ENCODE data around the gene CA5B. TPM values are rescaled to one million over a fixed set of nuclear protein-coding genes. Genes with fewer than 3 reads are reported as not detected.
"Not testable (repeated sequence)": the region's sequence is repeated elsewhere in the genome, so short reads cannot be mapped to it uniquely, and the experiment has no call there.

CA5B gene
- total RNA-seq, 1 experiment from 2014 or later = 6.4 TPM

DNA sequence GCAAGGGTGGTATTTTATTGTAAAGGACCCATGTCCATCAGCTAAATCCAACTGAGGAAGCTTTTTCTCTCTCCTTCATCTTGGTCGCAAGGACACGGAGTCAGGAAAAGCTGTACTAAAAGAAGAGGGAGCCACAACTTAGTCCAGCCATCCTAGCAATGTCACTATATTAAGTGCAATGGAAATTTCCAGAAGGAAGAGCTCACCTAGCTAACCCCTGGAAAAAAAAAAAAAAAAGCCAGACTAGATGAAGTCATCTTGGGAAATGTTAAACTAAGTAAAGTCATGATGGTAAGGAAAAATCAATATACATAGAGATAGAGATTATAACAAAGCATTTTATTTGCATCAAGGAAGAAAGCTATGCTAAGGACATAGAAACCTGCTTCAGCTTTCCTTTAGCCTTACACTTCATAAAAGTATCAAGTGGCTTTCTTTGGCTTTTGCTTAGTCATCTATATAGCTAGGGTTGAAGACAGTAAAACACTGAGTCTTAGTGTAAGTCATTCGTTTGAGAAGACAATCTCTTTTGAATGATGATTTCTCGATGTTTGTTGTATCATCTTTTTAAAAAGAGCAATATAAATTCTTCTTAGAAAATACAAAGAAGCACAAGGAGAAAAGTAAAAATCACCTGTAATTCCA is 18.6 kb upstream of the CA5B start:
- BruUV-seq (replicated peaks) = no TSS peak
- H3K4me1 Mint-ChIP-seq (ENCODE audit: low read depth, unreplicated experiment) = peaks cover 12% of the 10 kb centered on the region
- intact Hi-C loops (cut with micrococcal nuclease; ENCODE audit: unreplicated experiment) = no loop called here
- no peak for DNase-seq
- peak overlapping the region; percentile 48 for H3K4me3 Mint-ChIP-seq (ENCODE audit: low read depth, unreplicated experiment)
- H3K27ac Mint-ChIP-seq (ENCODE audit: unreplicated experiment) = peak overlapping the region; percentile 73
- no peaks in the 10 kb centered on the region for H3K36me3 Mint-ChIP-seq (ENCODE audit: insufficient read depth, unreplicated experiment)
- TF ChIP-seq, protein P1, sequence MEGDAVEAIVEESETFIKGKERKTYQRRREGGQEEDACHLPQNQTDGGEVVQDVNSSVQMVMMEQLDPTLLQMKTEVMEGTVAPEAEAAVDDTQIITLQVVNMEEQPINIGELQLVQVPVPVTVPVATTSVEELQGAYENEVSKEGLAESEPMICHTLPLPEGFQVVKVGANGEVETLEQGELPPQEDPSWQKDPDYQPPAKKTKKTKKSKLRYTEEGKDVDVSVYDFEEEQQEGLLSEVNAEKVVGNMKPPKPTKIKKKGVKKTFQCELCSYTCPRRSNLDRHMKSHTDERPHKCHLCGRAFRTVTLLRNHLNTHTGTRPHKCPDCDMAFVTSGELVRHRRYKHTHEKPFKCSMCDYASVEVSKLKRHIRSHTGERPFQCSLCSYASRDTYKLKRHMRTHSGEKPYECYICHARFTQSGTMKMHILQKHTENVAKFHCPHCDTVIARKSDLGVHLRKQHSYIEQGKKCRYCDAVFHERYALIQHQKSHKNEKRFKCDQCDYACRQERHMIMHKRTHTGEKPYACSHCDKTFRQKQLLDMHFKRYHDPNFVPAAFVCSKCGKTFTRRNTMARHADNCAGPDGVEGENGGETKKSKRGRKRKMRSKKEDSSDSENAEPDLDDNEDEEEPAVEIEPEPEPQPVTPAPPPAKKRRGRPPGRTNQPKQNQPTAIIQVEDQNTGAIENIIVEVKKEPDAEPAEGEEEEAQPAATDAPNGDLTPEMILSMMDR (IDR thresholded peaks at IDR 0.05; ENCODE audit: unreplicated experiment) = no peak
- no peaks in the 10 kb centered on the region for H3K9me3 Mint-ChIP-seq (ENCODE audit: low read depth, unreplicated experiment)
- no peaks in the 10 kb centered on the region for H3K27me3 Mint-ChIP-seq (ENCODE audit: unreplicated experiment)
- CTCF ChIA-PET = interaction anchor here (0.7 kb wide), 2 partner anchors 9 to 408 kb away, joined by 3 read pairs; no protein-coding TSS in a partner anchor

DNA sequence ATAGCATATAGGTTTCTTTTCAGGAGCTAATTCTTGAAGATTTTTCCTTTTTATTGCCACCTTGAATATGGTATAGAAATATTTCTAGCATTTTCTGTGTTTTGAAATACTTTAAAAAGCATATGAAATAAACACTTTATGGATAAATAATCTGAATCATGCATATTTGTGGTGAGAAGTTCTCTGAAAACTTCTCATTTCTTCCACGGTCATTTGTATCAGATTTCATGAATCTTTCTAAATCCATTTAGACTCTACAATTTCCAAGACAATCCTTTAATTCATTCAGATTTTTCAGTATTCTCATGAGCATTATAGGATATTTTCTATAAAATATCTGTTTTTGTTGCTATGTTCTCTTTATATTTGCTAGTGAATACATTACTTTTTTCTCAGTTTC is 16.2 kb upstream of the CA5B start:
- Mint-ChIP-seq H3K4me3 (ENCODE audit: low read depth, unreplicated experiment) (no peak overlapping the region), H3K9me3 (ENCODE audit: low read depth, unreplicated experiment) (no peaks in the 10 kb centered on the region), H3K27ac (ENCODE audit: unreplicated experiment) (no peak overlapping the region), H3K27me3 (ENCODE audit: unreplicated experiment) (no peaks in the 10 kb centered on the region), H3K4me1 (ENCODE audit: low read depth, unreplicated experiment) (peaks cover 12% of the 10 kb centered on the region), H3K36me3 (ENCODE audit: insufficient read depth, unreplicated experiment) (no peaks in the 10 kb centered on the region)
- intact Hi-C loops (cut with micrococcal nuclease; ENCODE audit: unreplicated experiment) = no loop called here
- TF ChIP-seq, protein P1 (IDR thresholded peaks at IDR 0.05; ENCODE audit: unreplicated experiment) = no peak
- no TSS peak for BruUV-seq (replicated peaks)
- CTCF ChIA-PET = no interaction called here
- no peak for DNase-seq

DNA sequence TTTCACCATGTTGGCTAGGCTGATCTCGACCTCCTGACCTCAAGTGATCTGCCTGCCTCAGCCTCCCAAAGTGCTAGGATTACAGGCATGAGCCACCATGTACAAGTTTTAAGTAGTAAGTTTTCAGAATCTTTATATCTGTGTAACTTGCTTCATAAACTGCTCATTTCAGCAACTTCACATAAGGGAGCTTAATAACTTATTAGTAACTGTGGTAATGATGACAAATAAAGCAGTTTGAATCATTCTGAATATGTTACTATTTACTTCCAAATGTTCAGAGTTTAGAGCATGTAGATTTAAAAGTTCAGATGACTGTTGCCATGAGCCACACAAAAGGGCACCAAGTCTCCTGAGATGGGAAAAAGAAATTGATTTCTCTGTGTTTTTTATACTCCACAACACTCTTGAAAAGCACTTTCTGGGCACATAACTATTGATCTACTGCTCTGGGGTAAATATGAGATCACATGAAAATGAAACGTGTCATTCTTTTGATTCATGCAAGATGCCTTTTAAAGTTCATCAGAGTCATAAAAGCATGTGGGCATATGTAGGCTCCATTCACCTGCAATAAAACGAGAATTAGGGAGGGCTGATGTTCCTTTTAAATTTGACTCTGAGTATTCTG is 14.1 kb upstream of the CA5B start:
- Mint-ChIP-seq H3K4me3 (ENCODE audit: low read depth, unreplicated experiment) (no peak overlapping the region), H3K36me3 (ENCODE audit: insufficient read depth, unreplicated experiment) (no peaks in the 10 kb centered on the region), H3K27me3 (ENCODE audit: unreplicated experiment) (no peaks in the 10 kb centered on the region), H3K4me1 (ENCODE audit: low read depth, unreplicated experiment) (peaks cover 6% of the 10 kb centered on the region), H3K27ac (ENCODE audit: unreplicated experiment) (no peak overlapping the region), H3K9me3 (ENCODE audit: low read depth, unreplicated experiment) (no peaks in the 10 kb centered on the region)
- BruUV-seq (replicated peaks) = no TSS peak
- no peak for DNase-seq
- CTCF ChIA-PET = no interaction called here
- intact Hi-C loops (cut with micrococcal nuclease; ENCODE audit: unreplicated experiment) = no loop called here
- TF ChIP-seq, protein P1 (IDR thresholded peaks at IDR 0.05; ENCODE audit: unreplicated experiment) = no peak

DNA sequence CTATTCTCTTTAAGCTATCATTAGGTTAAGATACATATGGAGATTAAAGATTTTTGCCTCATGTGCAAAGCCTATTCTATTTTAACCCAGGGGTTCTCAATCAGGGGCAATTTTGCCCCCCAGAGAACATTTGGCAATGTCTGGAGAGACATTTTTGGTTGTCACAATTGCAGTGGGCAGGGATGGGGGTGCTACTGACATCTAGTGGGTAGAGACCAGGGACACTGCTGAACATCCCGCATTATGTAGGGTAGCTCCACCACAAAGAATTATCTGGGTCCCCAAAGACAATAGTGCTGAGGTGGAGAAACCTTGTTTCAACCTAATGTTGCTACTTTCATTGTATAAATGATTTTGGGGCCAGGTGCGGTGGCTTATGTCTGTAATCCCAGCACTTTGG is 13.2 kb upstream of the CA5B start:
- TF ChIP-seq, protein P1 (IDR thresholded peaks at IDR 0.05; ENCODE audit: unreplicated experiment) = no peak
- intact Hi-C loops (cut with micrococcal nuclease; ENCODE audit: unreplicated experiment) = no loop called here

DNA sequence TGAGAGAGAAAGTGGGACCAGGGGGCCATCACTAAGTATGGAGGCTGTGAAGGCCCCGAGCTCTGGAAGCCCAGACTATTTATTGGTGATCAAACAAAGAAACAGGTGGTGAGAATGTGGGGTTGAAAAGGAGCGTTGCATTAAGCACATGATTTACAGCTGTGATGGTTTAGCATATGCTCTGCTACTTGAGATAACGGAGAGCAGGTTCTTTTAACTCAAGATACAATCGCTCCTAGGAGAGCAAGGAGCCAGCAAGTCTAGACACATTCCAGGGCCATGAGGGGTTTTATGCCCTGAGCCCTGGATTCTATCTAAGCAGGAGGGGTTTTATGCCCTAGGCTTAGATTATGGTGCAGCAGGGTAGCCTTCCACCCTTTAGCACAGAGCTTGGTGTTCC is 6.7 kb upstream of the CA5B start:
- H3K36me3 Mint-ChIP-seq (ENCODE audit: insufficient read depth, unreplicated experiment); H3K4me1 Mint-ChIP-seq (ENCODE audit: low read depth, unreplicated experiment); DNase-seq; intact Hi-C loops (cut with micrococcal nuclease; ENCODE audit: unreplicated experiment); H3K27ac Mint-ChIP-seq (ENCODE audit: unreplicated experiment); H3K9me3 Mint-ChIP-seq (ENCODE audit: low read depth, unreplicated experiment); CTCF ChIA-PET; H3K4me3 Mint-ChIP-seq (ENCODE audit: low read depth, unreplicated experiment); BruUV-seq (replicated peaks); H3K27me3 Mint-ChIP-seq (ENCODE audit: unreplicated experiment): not testable (repeated sequence)

More for the DNA sequence above, 13.2 kb upstream of the CA5B start:
- BruUV-seq (replicated peaks) = no TSS peak
- no peak overlapping the region for H3K4me3 Mint-ChIP-seq (ENCODE audit: low read depth, unreplicated experiment)
- DNase-seq = no peak
- H3K36me3 Mint-ChIP-seq (ENCODE audit: insufficient read depth, unreplicated experiment) = no peaks in the 10 kb centered on the region
- H3K27ac Mint-ChIP-seq (ENCODE audit: unreplicated experiment) = no peak overlapping the region
- no peaks in the 10 kb centered on the region for H3K27me3 Mint-ChIP-seq (ENCODE audit: unreplicated experiment)
- no peaks in the 10 kb centered on the region for H3K4me1 Mint-ChIP-seq (ENCODE audit: low read depth, unreplicated experiment)
- CTCF ChIA-PET = interaction anchor here (1.0 kb wide), 1 partner anchor 13 kb away, joined by 3 read pairs; the partner anchor contains the start of gene CA5B
- H3K9me3 Mint-ChIP-seq (ENCODE audit: low read depth, unreplicated experiment) = no peaks in the 10 kb centered on the region

Measured in Calu3 (cell line).